Thyroid gland (tissue), 4 donors: ENCODE measurements around the gene PRPF8.

ENCODE experiments used
- CTCF ChIP-seq, 6 experiments: fragments of 200-600 bp in 3 of 6; fragments of 450-650 bp in 3 of 6; sonication (generic) in 3 of 6; IDR thresholded peaks; one replicate each; pipeline ENCODE4 v1.5.1; 2016 to 2019; ENCODE audit warnings: antibody characterized with exemption in 6 of 6, mild to moderate bottlenecking in 2 of 6, inconsistent platforms in 1 of 6, moderate library complexity in 1 of 6
- POLR2A ChIP-seq, 2 donors: fragments of 450-650 bp; IDR thresholded peaks; one replicate each; pipeline ENCODE4 v1.6.1; 2017; ENCODE audit warnings: antibody characterized with exemption in 2 of 2, mild to moderate bottlenecking in 2 of 2, moderate library complexity in 1 of 2

DNA sequence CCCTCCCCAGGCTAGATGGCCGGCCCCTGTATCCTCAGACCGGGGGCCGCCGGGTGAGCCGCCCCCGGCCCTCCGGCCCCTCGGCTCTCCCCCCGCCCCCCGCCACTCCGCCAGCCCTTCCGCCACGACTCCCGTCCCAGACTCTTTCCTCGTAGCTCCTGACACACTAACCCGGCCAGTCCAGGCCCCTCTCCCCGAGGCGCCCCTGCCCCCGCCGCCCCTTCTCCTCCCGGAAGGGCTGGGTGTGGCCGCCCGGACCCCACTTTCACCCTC lies 31.1 kb upstream of the PRPF8 start:
- TF ChIP-seq POLR2A (IDR thresholded peaks at IDR 0.05) (no peak), CTCF (IDR thresholded peaks at IDR 0.05) (no peak)
